HL-60 (cell line): Measurements from ENCODE around the gene KCTD19.

ENCODE experiments used
- DNase-seq, 2 experiments: peaks; one replicate each; pipeline ENCODE4 v3.0.0-alpha.2; 2010 to 2020; ENCODE audit warnings: low read depth in 1 of 2, low spot score in 1 of 2
- H3K27ac ChIP-seq: fragments of 250-450 bp; sonication (Bioruptor Pico); replicated peaks from 2 replicates; pipeline ENCODE4 v1.5.1; 2020; ENCODE audit warnings: mild to moderate bottlenecking, moderate library complexity
- H3K27me3 ChIP-seq: fragments of 250-450 bp; sonication (Bioruptor Pico); 2 replicates; pipeline ENCODE4 v1.5.1; 2021; ENCODE audit warnings: mild to moderate bottlenecking, moderate library complexity; ENCODE audit not compliant: insufficient read depth, poor library complexity, severe bottlenecking
- H3K4me3 ChIP-seq: replicated peaks from 2 replicates; pipeline ENCODE4 v1.5.1; 2011; ENCODE audit warnings: mild to moderate bottlenecking, control low read depth, low read length; ENCODE audit not compliant: insufficient read depth
- CTCF ChIP-seq: IDR thresholded peaks from one replicate; pipeline ENCODE4 v1.5.1; 2011; ENCODE audit warnings: low read length, control low read depth, inconsistent platforms; ENCODE audit not compliant: insufficient read depth
- GABPA ChIP-seq: IDR thresholded peaks from 2 replicates; pipeline ENCODE4 v1.6.1; 2012; ENCODE audit warnings: low read depth
- POLR2AphosphoS5 ChIP-seq: IDR thresholded peaks from 2 replicates; pipeline ENCODE4 v1.6.1; 2012; ENCODE audit warnings: low read depth
- REST ChIP-seq: IDR thresholded peaks from 2 replicates; pipeline ENCODE4 v1.6.1; 2012; ENCODE audit warnings: low read depth; ENCODE audit not compliant: insufficient replicate concordance
- SPI1 ChIP-seq: IDR thresholded peaks from 2 replicates; pipeline ENCODE4 v1.6.1; 2012; ENCODE audit warnings: low read depth, mild to moderate bottlenecking, borderline replicate concordance

Gene KCTD19

GRCh38 chr16:67301080-67301782 lies 25.3 kb downstream of the KCTD19 start:
- no peak overlapping the region for H3K4me3 ChIP-seq
- no peak overlapping the region for H3K27ac ChIP-seq

GRCh38 chr16:67299269-67299668 lies 27.3 kb downstream of the KCTD19 start:
- DNase-seq: no peak
- Histone ChIP-seq H3K27ac (no peak overlapping the region), H3K4me3 (no peak overlapping the region), H3K27me3 (peaks cover 2% of the 10 kb centered on the region)
- TF ChIP-seq GABPA (no peak), POLR2AphosphoS5 (no peak)

More at GRCh38 chr16:67301080-67301782, 25.3 kb downstream of the KCTD19 start:
- peaks cover 2% of the 10 kb centered on the region for H3K27me3 ChIP-seq
- DNase-seq: no peak
- TF ChIP-seq REST (no peak), GABPA (no peak), POLR2AphosphoS5 (no peak), SPI1 (no peak), CTCF (no peak)

GRCh38 chr16:67298277-67298676 lies 28.3 kb downstream of the KCTD19 start:
- H3K27ac ChIP-seq: no peak overlapping the region
- no peak for DNase-seq
- TF ChIP-seq GABPA (no peak), REST (no peak), SPI1 (no peak), POLR2AphosphoS5 (no peak), CTCF (no peak)
- peaks cover 2% of the 10 kb centered on the region for H3K27me3 ChIP-seq
- H3K4me3 ChIP-seq: no peak overlapping the region

GRCh38 chr16:67296420-67296819 lies 30.1 kb downstream of the KCTD19 start:
- H3K4me3 ChIP-seq: no peak overlapping the region
- no peak overlapping the region for H3K27ac ChIP-seq
- H3K27me3 ChIP-seq: peaks cover 2% of the 10 kb centered on the region
- no peak for TF ChIP-seq GABPA
- no peak for DNase-seq

- H3K27me3 ChIP-seq: peaks cover 2% of the 10 kb centered on the region
- H3K27ac ChIP-seq: no peak overlapping the region
- TF ChIP-seq SPI1 (no peak), REST (no peak), POLR2AphosphoS5 (no peak), GABPA (no peak), CTCF (no peak)
- DNase-seq: no peak
- no peak overlapping the region for H3K4me3 ChIP-seq
These were observed 31.6 kb downstream of the KCTD19 start for GRCh38 chr16:67294938-67295361.
